CD4-positive, alpha-beta memory T cell (primary cell): ENCODE data around the gene CNTN4. TPM values are rescaled to one million over a fixed set of nuclear protein-coding genes. Genes with fewer than 3 reads are reported as not detected.
A peak's percentile ranks its signal among the peaks of the same experiment; 100 is the strongest.

Experiments
- CTCF ChIA-PET: fragments of 350-600 bp; sonication (Branson Sonifier 250); formaldehyde crosslinking; loops from one replicate; lab custom pipeline; 2021; ENCODE audit warnings: inconsistent platforms; ENCODE audit not compliant: partially characterized antibody; lab: Charles Lee
- POLR2A ChIA-PET: fragments of 350-600 bp; sonication (Branson Sonifier 250); formaldehyde crosslinking; loops from one replicate; lab custom pipeline; 2021; ENCODE audit not compliant: partially characterized antibody; lab: Charles Lee
- DNase-seq, 5 donors: peaks; one replicate each; pipeline versions ENCODE4 v3.0.0 to v3.0.0-alpha.2; 2020 to 2022; ENCODE audit warnings: mixed read lengths in 1 of 5
- H3K27ac ChIP-seq: one replicate; pipeline ENCODE4 v1.7.0; 2013; ENCODE audit warnings: low read depth, low read length
- H3K27me3 ChIP-seq: 2 replicates; pipeline ENCODE4 v1.7.0; 2013; ENCODE audit warnings: mild to moderate bottlenecking, low read length, moderate library complexity; ENCODE audit not compliant: insufficient read depth
- H3K36me3 ChIP-seq: 2 replicates; pipeline ENCODE4 v1.7.0; 2013; ENCODE audit warnings: mild to moderate bottlenecking, low read length, moderate library complexity; ENCODE audit not compliant: insufficient read depth
- H3K4me1 ChIP-seq: 2 replicates; pipeline ENCODE4 v1.7.0; 2013; ENCODE audit warnings: mild to moderate bottlenecking, low read length, moderate library complexity; ENCODE audit not compliant: insufficient read depth
- H3K4me3 ChIP-seq, 2 donors: one replicate each; pipeline ENCODE4 v1.7.0; 2013; ENCODE audit warnings: low read length in 2 of 2, mild to moderate bottlenecking in 1 of 2
- H3K9me3 ChIP-seq, 2 donors: one replicate each; pipeline ENCODE4 v1.7.0; 2013; ENCODE audit warnings: low read length in 2 of 2, control low read depth in 1 of 2; ENCODE audit not compliant: control insufficient read depth in 1 of 2
- H3K27ac Mint-ChIP-seq, 7 donors: one replicate each; pipeline ENCODE4 v1.8.0; 2020 to 2021; ENCODE audit warnings: mixed read lengths in 7 of 7, mild to moderate bottlenecking in 6 of 7, inconsistent platforms in 3 of 7, moderate library complexity in 3 of 7
- H3K27me3 Mint-ChIP-seq, 2 donors: one replicate each; pipeline ENCODE4 v1.8.0; 2020 to 2021; ENCODE audit warnings: mixed read lengths in 2 of 2
- H3K36me3 Mint-ChIP-seq, 2 donors: one replicate each; pipeline ENCODE4 v1.8.0; 2020 to 2021; ENCODE audit warnings: mixed read lengths in 2 of 2, inconsistent platforms in 1 of 2, mild to moderate bottlenecking in 1 of 2
- H3K4me1 Mint-ChIP-seq, 4 donors: one replicate each; pipeline ENCODE4 v1.8.0; 2020 to 2021; ENCODE audit warnings: mixed read lengths in 4 of 4, mild to moderate bottlenecking in 1 of 4
- H3K4me3 Mint-ChIP-seq, 8 donors: one replicate each; pipeline ENCODE4 v1.8.0; 2020 to 2021; ENCODE audit warnings: mixed read lengths in 8 of 8, mild to moderate bottlenecking in 7 of 8, moderate library complexity in 6 of 8, inconsistent platforms in 3 of 8
- H3K9me3 Mint-ChIP-seq, 8 donors: one replicate each; pipeline ENCODE4 v1.8.0; 2020 to 2021; ENCODE audit warnings: mixed read lengths in 8 of 8, mild to moderate bottlenecking in 5 of 8, inconsistent platforms in 3 of 8, moderate library complexity in 1 of 8
- intact Hi-C: fragments of 100-400 bp; cut with micrococcal nuclease; formaldehyde crosslinking; loops from one replicate; pipeline ENCODE4 v1.15.1; 2023
- polyA plus RNA-seq, 2 donors: library from polyadenylated mRNA; unstranded; fragments of 300-500 nt; fragmentation: Illumina TruSeq; gene quantifications; one replicate each; pipeline ENCODE4 v1.2.3, GENCODE V29; 2021
- total RNA-seq, 2 experiments: library from RNA; stranded (reverse); gene quantifications; one replicate each; pipeline ENCODE4 v1.2.3, GENCODE V29; 2021

CNTN4 gene
- total and polyA plus RNA-seq, 4 experiments from 2014 or later, result not detected

GRCh38 chr3:3023111-3023745 lies 924.6 kb downstream of the CNTN4 start:
- Mint-ChIP-seq H3K4me3 (no peak overlapping the region), H3K27me3 (peaks cover 9 to 13% of the 10 kb centered on the region in 2 donors), H3K9me3 (no peaks in the 10 kb centered on the region), H3K27ac (no peak overlapping the region), H3K36me3 (no peaks in the 10 kb centered on the region), H3K4me1 (peaks cover 6 to 10% (median 8%) of the 10 kb centered on the region in 4 donors)
- H3K4me1 ChIP-seq, result peaks cover 6% of the 10 kb centered on the region
- H3K27ac ChIP-seq, result no peak overlapping the region
- H3K9me3 ChIP-seq, result no peaks in the 10 kb centered on the region
- intact Hi-C loops, result no loop called here
- H3K36me3 ChIP-seq, result no peaks in the 10 kb centered on the region
- DNase-seq, result no peak
- no peak overlapping the region for H3K4me3 ChIP-seq
- ChIA-PET POLR2A (no interaction called here), CTCF (no interaction called here)
- H3K27me3 ChIP-seq, result no peaks in the 10 kb centered on the region

- Histone ChIP-seq H3K4me1 (peaks cover 14% of the 10 kb centered on the region), H3K4me3 (no peak overlapping the region), H3K27me3 (no peaks in the 10 kb centered on the region), H3K27ac (no peak overlapping the region), H3K36me3 (no peaks in the 10 kb centered on the region), H3K9me3 (no peaks in the 10 kb centered on the region)
- no peaks in the 10 kb centered on the region for H3K9me3 Mint-ChIP-seq
- peak overlapping the region in 6 of 7 donors; percentile 10 to 62 (median 36) for H3K27ac Mint-ChIP-seq
- H3K4me3 Mint-ChIP-seq, result peak overlapping the region; percentile 38 to 82 (median 64)
- H3K36me3 Mint-ChIP-seq, result no peaks in the 10 kb centered on the region
- peaks cover 4 to 5% of the 10 kb centered on the region in 2 donors for H3K27me3 Mint-ChIP-seq
- peak in 4 of 5 donors; percentile 48 to 60 (median 50) for DNase-seq
- ChIA-PET CTCF (no interaction called here), POLR2A (no interaction called here)
- H3K4me1 Mint-ChIP-seq, result peaks cover 11 to 14% (median 13%) of the 10 kb centered on the region in 4 donors
- intact Hi-C loops, result loop anchor here (2.0 kb wide), 1 partner anchor 151 kb away; the partner anchor contains the start of gene CRBN
These were observed 929.4 kb downstream of the CNTN4 start for GRCh38 chr3:3027976-3028567.

- no peaks in the 10 kb centered on the region for H3K9me3 Mint-ChIP-seq
- no peaks in the 10 kb centered on the region for H3K27me3 Mint-ChIP-seq
- Histone ChIP-seq H3K36me3 (no peaks in the 10 kb centered on the region), H3K27me3 (no peaks in the 10 kb centered on the region), H3K4me1 (peaks cover 14% of the 10 kb centered on the region), H3K4me3 (no peak overlapping the region), H3K9me3 (no peaks in the 10 kb centered on the region), H3K27ac (no peak overlapping the region)
- POLR2A ChIA-PET, result no interaction called here
- intact Hi-C loops, result no loop called here
- CTCF ChIA-PET, result no interaction called here
- DNase-seq, result no peak
- H3K4me1 Mint-ChIP-seq, result peaks cover 11 to 14% (median 13%) of the 10 kb centered on the region in 4 donors
- H3K4me3 Mint-ChIP-seq, result no peak overlapping the region
- H3K27ac Mint-ChIP-seq, result no peak overlapping the region
- no peaks in the 10 kb centered on the region for H3K36me3 Mint-ChIP-seq
These were observed 932.7 kb downstream of the CNTN4 start for GRCh38 chr3:3031326-3031725.

DNA sequence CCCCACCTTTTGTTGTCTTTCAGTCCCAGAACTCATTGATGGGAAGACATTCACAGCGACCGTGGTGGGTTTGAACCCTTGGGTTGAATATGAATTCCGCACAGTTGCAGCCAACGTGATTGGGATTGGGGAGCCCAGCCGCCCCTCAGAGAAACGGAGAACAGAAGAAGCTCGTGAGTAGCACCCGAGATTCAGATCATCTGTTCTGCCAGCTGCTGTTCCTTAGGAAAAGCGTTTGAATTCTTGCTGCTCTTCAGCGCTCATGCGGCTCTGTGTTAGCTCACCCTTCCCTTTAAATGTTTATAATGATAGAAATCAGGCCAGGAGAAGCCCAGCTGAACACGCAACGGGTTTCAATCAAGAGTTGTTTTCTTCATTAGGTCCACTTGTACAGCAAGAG lies 938.5 kb downstream of the CNTN4 start:
- peaks cover 0 to 3% of the 10 kb centered on the region in 2 donors for H3K27me3 Mint-ChIP-seq
- H3K36me3 Mint-ChIP-seq, result no peaks in the 10 kb centered on the region
- no peak overlapping the region for H3K27ac Mint-ChIP-seq
- intact Hi-C loops, result no loop called here
- Histone ChIP-seq H3K36me3 (no peaks in the 10 kb centered on the region), H3K9me3 (no peaks in the 10 kb centered on the region), H3K27ac (no peak overlapping the region), H3K27me3 (no peaks in the 10 kb centered on the region), H3K4me3 (no peak overlapping the region), H3K4me1 (no peaks in the 10 kb centered on the region)
- no peaks in the 10 kb centered on the region for H3K9me3 Mint-ChIP-seq
- POLR2A ChIA-PET, result no interaction called here
- no peak for DNase-seq
- CTCF ChIA-PET, result no interaction called here
- H3K4me3 Mint-ChIP-seq, result no peak overlapping the region
- H3K4me1 Mint-ChIP-seq, result no peaks in the 10 kb centered on the region

- no peak for DNase-seq
- Mint-ChIP-seq H3K9me3 (no peaks in the 10 kb centered on the region), H3K27ac (no peak overlapping the region), H3K36me3 (no peaks in the 10 kb centered on the region), H3K4me1 (no peaks in the 10 kb centered on the region), H3K27me3 (peaks cover 0 to 3% of the 10 kb centered on the region in 2 donors), H3K4me3 (no peak overlapping the region)
- Histone ChIP-seq H3K27me3 (no peaks in the 10 kb centered on the region), H3K27ac (no peak overlapping the region), H3K4me1 (no peaks in the 10 kb centered on the region), H3K4me3 (no peak overlapping the region), H3K36me3 (no peaks in the 10 kb centered on the region), H3K9me3 (no peaks in the 10 kb centered on the region)
- ChIA-PET CTCF (no interaction called here), POLR2A (no interaction called here)
- intact Hi-C loops, result no loop called here
These were observed 939.7 kb downstream of the CNTN4 start for GRCh38 chr3:3038201-3038991.

GRCh38 chr3:3053974-3054373 lies 955.3 kb downstream of the CNTN4 start:
- no peaks in the 10 kb centered on the region for H3K9me3 ChIP-seq
- Mint-ChIP-seq H3K4me1 (no peaks in the 10 kb centered on the region), H3K27me3 (no peaks in the 10 kb centered on the region), H3K4me3 (no peak overlapping the region), H3K36me3 (no peaks in the 10 kb centered on the region), H3K27ac (no peak overlapping the region), H3K9me3 (no peaks in the 10 kb centered on the region)
- H3K36me3 ChIP-seq, result no peaks in the 10 kb centered on the region
- POLR2A ChIA-PET, result no interaction called here
- H3K27me3 ChIP-seq, result no peaks in the 10 kb centered on the region
- no peak overlapping the region for H3K4me3 ChIP-seq
- H3K4me1 ChIP-seq, result no peaks in the 10 kb centered on the region
- DNase-seq, result no peak
- CTCF ChIA-PET, result no interaction called here
- no peak overlapping the region for H3K27ac ChIP-seq
- intact Hi-C loops, result no loop called here

DNA sequence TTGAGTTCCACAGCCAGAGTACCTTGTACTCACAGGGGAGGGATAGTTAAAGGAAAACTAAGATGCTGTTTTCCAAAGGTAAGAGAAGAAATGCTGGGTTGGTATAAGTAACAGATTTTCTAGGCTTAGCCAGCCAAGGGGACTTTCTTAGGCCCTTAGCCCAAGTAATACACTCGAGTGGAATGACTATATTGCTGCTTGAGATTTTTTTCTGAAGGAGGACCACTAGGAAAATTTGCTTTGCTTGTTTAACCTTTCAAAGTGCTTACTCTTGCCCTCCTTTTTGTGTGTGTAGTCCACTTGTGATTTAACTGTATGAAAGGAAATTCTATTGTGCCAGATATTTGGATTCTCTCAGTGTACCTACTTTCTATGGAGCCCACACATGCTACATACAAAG lies 961.0 kb downstream of the CNTN4 start:
- ChIA-PET CTCF (no interaction called here), POLR2A (no interaction called here)
- Mint-ChIP-seq H3K9me3 (no peaks in the 10 kb centered on the region), H3K27me3 (peaks cover 0 to 3% of the 10 kb centered on the region in 2 donors), H3K36me3 (no peaks in the 10 kb centered on the region), H3K4me1 (no peaks in the 10 kb centered on the region), H3K27ac (no peak overlapping the region), H3K4me3 (no peak overlapping the region)
- no peaks in the 10 kb centered on the region for H3K4me1 ChIP-seq
- no peaks in the 10 kb centered on the region for H3K9me3 ChIP-seq
- no peak overlapping the region for H3K27ac ChIP-seq
- no peak overlapping the region for H3K4me3 ChIP-seq
- H3K27me3 ChIP-seq, result no peaks in the 10 kb centered on the region
- H3K36me3 ChIP-seq, result no peaks in the 10 kb centered on the region
- intact Hi-C loops, result no loop called here
- DNase-seq, result no peak
